GM12878 (cell line): ENCODE data around the gene RNF34. TPM values are rescaled to one million over a fixed set of nuclear protein-coding genes. Genes with fewer than 3 reads are reported as not detected.

Experiments used
- CUX1 ChIP-seq: IDR thresholded peaks from 2 replicates; pipeline ENCODE4 v1.6.1; 2012; ENCODE audit warnings: improper control_type of control experiment, low read depth, low read length; ENCODE audit not compliant: insufficient replicate concordance
- FOS ChIP-seq: IDR thresholded peaks from 3 replicates; pipeline ENCODE4 v1.6.1; 2011; ENCODE audit warnings: borderline replicate concordance; ENCODE audit not compliant: insufficient read length; ENCODE audit errors: extremely low read depth
- NFXL1 ChIP-seq: fragments of 450-650 bp; IDR thresholded peaks from 2 replicates; pipeline ENCODE4 v1.6.1; 2017; ENCODE audit warnings: antibody characterized with exemption, mild to moderate bottlenecking, borderline replicate concordance
- RUNX3 ChIP-seq: IDR thresholded peaks from 2 replicates; pipeline ENCODE4 v1.6.1; 2012; ENCODE audit warnings: low read length, inconsistent platforms
- TAF1 ChIP-seq: IDR thresholded peaks from 2 replicates; pipeline ENCODE4 v1.6.1; 2011; ENCODE audit warnings: mild to moderate bottlenecking, low read depth, low read length, borderline replicate concordance
- ZNF622 ChIP-seq: fragments of 450-650 bp; IDR thresholded peaks from 2 replicates; pipeline ENCODE4 v1.6.1; 2017; ENCODE audit warnings: mild to moderate bottlenecking, inconsistent platforms
- polyA plus RNA-seq, 11 experiments: library from polyadenylated mRNA; depleted of rRNA in 4 of 11; unstranded in 6 of 11; stranded (reverse) in 5 of 11; fragments of >200 nt; fragmentation: Nextera tagmentation in 4 of 11; fragmentation: Illumina TruSeq in 1 of 11; extraction: Ambion mirVana in 4 of 11; extraction: Trizol in 1 of 11; gene quantifications; 1 replicate in 1 of 11; 2 replicates in 10 of 11; pipeline versions ENCODE4 v1.2.1 to v1.2.3, GENCODE V29; 2011 to 2016; ENCODE audit warnings: inconsistent platforms in 2 of 11, missing spikeins in 2 of 11, low read depth in 1 of 11
- total RNA-seq, 4 experiments: library from RNA; depleted of rRNA in 3 of 4; stranded (reverse); fragments of >200 nt in 3 of 4; fragmentation: Illumina TruSeq in 1 of 4; extraction: Trizol in 1 of 4; gene quantifications; 2 replicates each; pipeline versions ENCODE4 v1.2.1 to v1.2.3, GENCODE V29; 2013 to 2021

Gene RNF34
- total and polyA plus RNA-seq, 10 of the 15 experiments (the other 5 are each of a cell fraction or from before 2014, with no cell fraction given) = 63.6 to 199 (median 115) TPM

- TF ChIP-seq CUX1 (no peak), ZNF622 (no peak), RUNX3 (no peak), NFXL1 (no peak), TAF1 (no peak), FOS (no peak)
Observed at GRCh38 chr12:121398355-121398754, 1.6 kb upstream of the RNF34 start (continued).
